ENCODE measurements around the gene PLEKHG1. TPM values are rescaled to one million over a fixed set of nuclear protein-coding genes. Genes with fewer than 3 reads are reported as not detected.

PLEKHG1 gene
- total RNA-seq, 2 donors from 2014 or later: 8.4 to 29.3 TPM

DNA sequence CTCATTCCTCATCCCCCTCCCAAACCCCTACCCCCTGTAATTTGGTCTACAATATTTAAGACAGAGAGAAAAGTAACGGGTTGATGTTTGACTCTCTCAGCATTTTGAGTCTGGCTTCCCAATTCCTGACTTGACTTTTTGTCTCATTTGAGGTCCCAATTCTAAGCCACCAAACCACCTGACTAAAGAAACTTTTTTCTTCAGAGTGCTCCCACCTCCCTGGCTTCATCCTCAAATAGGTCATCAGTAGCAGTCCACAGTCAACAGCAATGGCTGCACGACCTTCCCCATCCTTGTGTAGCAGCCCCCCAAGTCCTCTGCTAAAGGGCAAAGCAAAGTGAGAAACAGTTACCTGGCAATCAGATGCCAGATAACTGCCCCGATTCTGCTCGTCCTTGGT lies 1.8 kb downstream of the PLEKHG1 start:
- Histone ChIP-seq H3K27me3 (replicated peaks; ENCODE audit: insufficient read depth) (no peaks in the 10 kb centered on the region), H3K27ac (no peak overlapping the region)
- ATAC-seq (ENCODE audit: insufficient number of reproducible peaks, low FRiP score, low read depth): no peak

DNA sequence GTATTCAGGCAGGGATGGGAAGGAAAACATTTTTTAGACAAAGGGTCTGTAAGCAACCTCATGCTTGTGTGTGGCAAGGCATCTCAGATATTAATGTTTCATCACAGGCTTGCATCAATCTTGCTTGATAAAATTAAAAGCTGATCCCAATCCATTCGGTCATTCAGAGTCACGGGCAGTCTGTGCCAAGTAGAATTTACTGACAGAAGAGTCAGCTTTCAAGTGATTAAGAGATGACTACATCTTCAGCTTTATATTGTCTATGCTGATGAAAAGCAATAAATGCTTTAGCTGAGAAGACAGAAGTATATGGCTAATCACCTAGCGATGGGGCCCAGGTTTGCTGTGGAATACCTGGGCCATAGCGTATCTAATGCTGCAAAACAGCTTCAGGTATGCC lies 3.5 kb downstream of the PLEKHG1 start:
- DNase-seq (ENCODE audit: low spot score) (no peak), ATAC-seq (ENCODE audit: insufficient number of reproducible peaks, low FRiP score, low read depth) (no peak)
- no peak overlapping the region for H3K4me3 ChIP-seq
- TF ChIP-seq, protein P1, sequence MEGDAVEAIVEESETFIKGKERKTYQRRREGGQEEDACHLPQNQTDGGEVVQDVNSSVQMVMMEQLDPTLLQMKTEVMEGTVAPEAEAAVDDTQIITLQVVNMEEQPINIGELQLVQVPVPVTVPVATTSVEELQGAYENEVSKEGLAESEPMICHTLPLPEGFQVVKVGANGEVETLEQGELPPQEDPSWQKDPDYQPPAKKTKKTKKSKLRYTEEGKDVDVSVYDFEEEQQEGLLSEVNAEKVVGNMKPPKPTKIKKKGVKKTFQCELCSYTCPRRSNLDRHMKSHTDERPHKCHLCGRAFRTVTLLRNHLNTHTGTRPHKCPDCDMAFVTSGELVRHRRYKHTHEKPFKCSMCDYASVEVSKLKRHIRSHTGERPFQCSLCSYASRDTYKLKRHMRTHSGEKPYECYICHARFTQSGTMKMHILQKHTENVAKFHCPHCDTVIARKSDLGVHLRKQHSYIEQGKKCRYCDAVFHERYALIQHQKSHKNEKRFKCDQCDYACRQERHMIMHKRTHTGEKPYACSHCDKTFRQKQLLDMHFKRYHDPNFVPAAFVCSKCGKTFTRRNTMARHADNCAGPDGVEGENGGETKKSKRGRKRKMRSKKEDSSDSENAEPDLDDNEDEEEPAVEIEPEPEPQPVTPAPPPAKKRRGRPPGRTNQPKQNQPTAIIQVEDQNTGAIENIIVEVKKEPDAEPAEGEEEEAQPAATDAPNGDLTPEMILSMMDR (IDR thresholded peaks at IDR 0.05): no peak
- H3K27me3 ChIP-seq (replicated peaks; ENCODE audit: insufficient read depth): no peaks in the 10 kb centered on the region
- no peak overlapping the region for H3K27ac ChIP-seq
- H3K36me3 ChIP-seq: no peaks in the 10 kb centered on the region
- H3K9me3 ChIP-seq: no peaks in the 10 kb centered on the region
- peaks cover 9 to 20% of the 10 kb centered on the region in 2 donors for H3K4me1 ChIP-seq (ENCODE audit: control insufficient read depth in 1 of 2, low read depth in 2 of 2)

More for the DNA sequence above, 1.8 kb downstream of the PLEKHG1 start:
- no peak for DNase-seq (ENCODE audit: low spot score)
- no peaks in the 10 kb centered on the region for H3K9me3 ChIP-seq
- TF ChIP-seq, protein P1 (IDR thresholded peaks at IDR 0.05): no peak
- no peaks in the 10 kb centered on the region for H3K36me3 ChIP-seq
- H3K4me1 ChIP-seq (ENCODE audit: control insufficient read depth in 1 of 2, low read depth in 2 of 2): peaks cover 6 to 15% of the 10 kb centered on the region in 2 donors
- H3K4me3 ChIP-seq: peak overlapping the region; percentile 94

DNA sequence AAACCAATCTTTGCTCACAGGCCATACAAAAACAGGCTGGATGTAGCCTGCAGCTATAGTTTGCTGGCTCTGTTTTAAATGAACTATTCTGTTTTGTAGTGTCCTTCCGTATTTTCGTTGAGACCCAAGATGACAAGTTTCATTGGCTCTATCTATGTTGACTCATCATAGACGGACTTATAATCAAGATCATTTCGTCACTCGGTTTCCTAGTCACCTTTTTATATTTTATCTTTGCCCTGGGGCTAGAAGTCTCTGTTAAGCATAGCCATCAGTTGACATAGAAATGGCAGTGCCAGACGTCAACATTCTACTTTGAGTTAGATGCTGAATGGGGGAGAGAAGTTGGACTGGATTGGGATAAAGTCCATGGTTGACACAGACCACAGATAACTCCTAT lies 4.8 kb downstream of the PLEKHG1 start:
- Histone ChIP-seq H3K4me3 (no peak overlapping the region), H3K36me3 (no peaks in the 10 kb centered on the region), H3K27me3 (replicated peaks; ENCODE audit: insufficient read depth) (no peaks in the 10 kb centered on the region), H3K9me3 (no peaks in the 10 kb centered on the region), H3K4me1 (ENCODE audit: control insufficient read depth in 1 of 2, low read depth in 2 of 2) (peaks cover 9 to 17% of the 10 kb centered on the region in 2 donors), H3K27ac (no peak overlapping the region)
- TF ChIP-seq, protein P1 (IDR thresholded peaks at IDR 0.05): no peak
- ATAC-seq (ENCODE audit: insufficient number of reproducible peaks, low FRiP score, low read depth) (no peak), DNase-seq (ENCODE audit: low spot score) (no peak)

DNA sequence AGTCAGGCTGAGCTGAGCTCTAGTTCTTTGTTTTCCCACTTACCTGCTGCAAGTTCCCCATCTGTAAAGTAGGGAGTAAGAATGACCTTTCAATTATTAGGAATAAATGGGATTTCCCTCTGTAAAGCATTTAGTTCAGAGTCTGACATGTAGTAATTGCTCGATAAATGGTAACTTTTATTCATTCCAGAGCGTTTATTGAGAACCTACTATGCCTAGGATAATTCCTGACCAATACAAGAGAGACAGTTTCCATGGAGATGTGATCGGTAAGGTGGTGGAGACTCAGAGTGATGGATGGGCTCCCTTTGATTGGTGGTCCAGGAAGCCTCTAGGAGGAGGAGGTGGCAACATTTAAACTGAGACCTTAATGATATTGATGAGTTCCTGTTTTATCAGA lies 5.6 kb downstream of the PLEKHG1 start:
- Histone ChIP-seq H3K27me3 (replicated peaks; ENCODE audit: insufficient read depth) (no peaks in the 10 kb centered on the region), H3K4me3 (no peak overlapping the region), H3K4me1 (ENCODE audit: control insufficient read depth in 1 of 2, low read depth in 2 of 2) (peaks cover 9 to 16% of the 10 kb centered on the region in 2 donors), H3K36me3 (no peaks in the 10 kb centered on the region), H3K27ac (no peak overlapping the region), H3K9me3 (no peaks in the 10 kb centered on the region)
- DNase-seq (ENCODE audit: low spot score) (no peak), ATAC-seq (ENCODE audit: insufficient number of reproducible peaks, low FRiP score, low read depth) (no peak)
- TF ChIP-seq, protein P1 (IDR thresholded peaks at IDR 0.05): no peak

DNA sequence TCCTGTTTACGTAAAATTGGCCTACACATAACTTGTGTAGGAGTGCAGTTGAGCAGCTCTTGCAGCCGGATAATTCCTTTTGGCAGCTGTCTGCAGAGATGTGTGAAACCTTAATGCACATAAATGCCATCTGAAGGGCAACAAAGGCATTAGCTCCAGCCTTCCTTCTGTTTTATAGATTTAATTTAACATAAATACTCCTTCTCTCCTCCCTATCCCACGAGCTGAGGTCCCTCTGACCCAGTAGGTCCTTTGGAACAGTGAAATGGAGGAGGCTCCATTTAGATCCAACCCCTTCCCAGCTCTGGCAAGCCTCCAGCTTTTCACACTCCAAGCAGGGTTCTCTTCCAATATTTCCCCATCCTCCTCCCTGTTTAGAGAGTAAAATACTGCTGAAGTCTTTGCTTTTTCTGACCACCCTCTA lies 6.5 kb downstream of the PLEKHG1 start:
- Histone ChIP-seq H3K27ac (no peak overlapping the region), H3K4me3 (no peak overlapping the region), H3K27me3 (replicated peaks; ENCODE audit: insufficient read depth) (no peaks in the 10 kb centered on the region), H3K36me3 (no peaks in the 10 kb centered on the region), H3K9me3 (no peaks in the 10 kb centered on the region), H3K4me1 (ENCODE audit: control insufficient read depth in 1 of 2, low read depth in 2 of 2) (peaks cover 5 to 11% of the 10 kb centered on the region in 2 donors)
- TF ChIP-seq, protein P1 (IDR thresholded peaks at IDR 0.05): no peak
- ATAC-seq (ENCODE audit: insufficient number of reproducible peaks, low FRiP score, low read depth) (no peak), DNase-seq (ENCODE audit: low spot score) (no peak)

All from thoracic aorta (tissue), 2 donors.